ENCODE data around the gene ATP11A.
"Not testable (repeated sequence)": the region's sequence is repeated elsewhere in the genome, so short reads cannot be mapped to it uniquely, and the experiment has no call there.

Gene ATP11A

DNA sequence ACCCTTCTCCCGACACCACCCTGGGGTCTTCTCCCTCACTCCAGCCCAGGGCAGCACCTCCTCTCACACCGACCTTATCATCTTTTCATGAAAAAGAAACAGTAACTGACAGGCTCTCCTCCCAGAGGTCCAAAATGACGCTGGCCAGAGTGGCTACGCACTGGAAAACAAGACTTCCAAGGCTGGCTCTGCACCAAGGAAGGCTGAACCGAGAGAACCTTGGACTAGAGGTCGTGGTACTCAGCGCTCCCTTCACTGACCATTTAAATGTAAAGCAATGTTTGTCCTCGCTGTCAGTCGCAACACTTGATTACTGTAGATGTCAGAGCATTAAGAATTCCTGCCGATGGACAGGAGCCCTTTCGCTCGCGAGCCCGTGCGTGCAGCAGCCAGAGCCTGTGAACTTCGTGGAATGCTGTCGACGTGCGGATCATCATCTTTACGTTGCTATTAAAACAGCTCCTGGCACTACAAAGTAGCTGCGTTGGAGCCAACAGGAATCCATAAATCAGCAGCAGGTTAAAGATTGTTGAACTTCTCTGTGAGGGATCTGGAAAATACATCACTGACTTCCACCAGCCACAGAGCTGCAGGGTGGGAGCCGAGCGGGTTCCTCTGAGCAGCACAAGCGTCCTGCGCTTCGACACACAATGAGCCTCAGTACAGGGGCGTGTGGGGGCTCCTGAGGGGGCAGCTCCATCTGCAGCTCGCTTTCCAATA is 153.7 kb downstream of the ATP11A start:
- DNase-seq = peak; percentile 28

DNA sequence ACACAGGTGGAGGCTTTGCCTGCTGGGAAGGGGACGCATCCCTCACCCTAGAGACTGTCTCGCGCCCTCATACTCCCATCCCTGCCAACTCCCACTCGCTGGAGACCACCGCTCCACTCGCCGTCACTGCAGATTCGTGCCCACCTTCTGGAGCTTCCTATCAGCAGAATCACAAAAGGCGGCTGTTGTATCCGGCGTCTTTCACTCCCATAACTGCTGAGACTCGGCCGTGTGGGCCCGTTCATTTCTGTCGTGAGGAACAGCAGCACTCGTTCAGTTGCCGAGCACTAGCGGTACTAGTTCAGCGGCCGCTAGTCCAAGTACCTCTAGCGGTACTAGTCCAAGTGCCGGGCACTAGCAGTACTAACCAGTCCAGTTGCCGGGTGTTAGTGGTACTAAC is 154.6 kb downstream of the ATP11A start:
- DNase-seq = peak; percentile 40

DNA sequence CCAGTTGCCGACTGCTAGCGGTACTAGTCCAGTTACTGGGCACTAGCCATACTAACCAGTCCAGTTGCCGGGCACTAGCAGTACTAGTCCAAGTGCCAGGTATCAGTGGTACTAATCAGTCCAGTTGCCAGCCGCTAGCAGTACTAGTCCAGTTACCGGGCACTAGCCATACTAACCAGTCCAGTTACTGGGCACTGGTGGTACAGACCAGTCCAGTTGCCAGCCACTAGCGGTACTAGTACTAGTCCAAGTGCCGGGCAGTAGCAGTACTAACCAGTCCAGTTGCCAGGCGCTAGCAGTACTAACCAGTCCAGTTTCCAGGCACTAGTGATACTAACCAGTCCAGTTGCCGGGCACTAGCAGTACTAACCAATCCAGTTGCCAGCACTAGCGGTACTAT is 155.0 kb downstream of the ATP11A start:
- DNase-seq = peak; percentile 33

DNA sequence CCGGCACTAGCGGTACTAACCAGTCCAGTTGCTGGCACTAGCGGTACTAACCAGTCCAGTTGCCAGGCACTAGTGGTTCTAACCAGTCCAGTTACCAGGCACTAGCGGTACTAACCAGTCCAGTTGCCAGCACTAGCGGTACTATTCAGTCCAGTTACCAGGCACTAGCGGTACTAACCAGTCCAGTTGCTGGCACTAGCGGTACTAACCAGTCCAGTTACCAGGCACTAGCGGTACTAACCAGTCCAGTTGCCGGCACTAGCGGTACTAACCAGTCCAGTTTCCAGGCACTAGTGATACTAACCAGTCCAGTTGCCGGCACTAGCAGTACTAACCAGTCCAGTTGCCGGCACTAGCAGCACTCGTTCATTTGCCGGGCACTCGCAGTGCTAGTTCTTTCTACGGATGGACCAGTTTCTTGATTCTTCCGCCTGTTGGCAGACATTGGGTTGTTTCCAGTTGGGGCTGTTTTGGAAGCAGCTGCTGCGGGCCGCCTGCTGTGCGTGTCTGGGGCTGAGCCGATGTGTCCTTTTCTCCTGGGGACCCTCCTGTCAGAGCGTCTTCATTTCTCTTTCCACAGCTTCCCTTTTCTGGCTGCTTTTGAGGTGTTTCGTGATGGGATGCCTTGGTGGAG is 155.8 kb downstream of the ATP11A start:
- peak; percentile 32 for DNase-seq

DNA sequence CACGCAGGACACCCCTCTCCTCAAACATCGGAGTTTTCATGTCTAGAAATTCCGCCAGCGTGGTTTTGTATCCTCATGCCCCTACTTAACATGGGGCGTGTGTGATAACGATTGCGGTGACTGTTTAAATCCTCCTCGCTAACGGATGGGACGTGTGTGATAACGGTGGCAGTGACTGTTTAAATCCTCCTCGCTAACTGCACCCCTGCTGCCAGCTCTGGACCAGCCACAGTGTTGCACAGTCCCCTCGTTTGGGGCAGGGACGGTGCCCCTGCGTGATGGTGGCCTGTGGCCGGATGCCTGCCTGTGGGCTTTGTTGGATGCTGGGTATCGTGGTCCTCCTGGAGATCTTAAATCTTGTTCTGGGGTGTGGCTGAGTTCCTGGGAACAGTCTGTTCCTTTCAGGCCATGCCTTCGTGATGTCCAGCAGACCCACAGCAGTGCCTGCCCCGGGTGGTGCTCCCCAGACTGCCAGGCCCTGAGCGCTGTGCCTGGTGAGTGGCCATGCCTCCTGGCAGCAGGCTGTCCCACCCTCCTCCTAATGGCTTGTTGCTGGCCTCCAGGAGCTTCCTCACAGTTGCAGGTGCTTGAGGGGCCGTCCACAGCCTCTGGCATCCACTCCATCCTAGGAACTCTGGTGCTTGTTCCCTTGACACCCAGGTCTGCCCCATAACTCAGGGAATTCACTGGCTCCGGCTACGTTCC is 156.7 kb downstream of the ATP11A start:
- peak; percentile 42 for DNase-seq

DNA sequence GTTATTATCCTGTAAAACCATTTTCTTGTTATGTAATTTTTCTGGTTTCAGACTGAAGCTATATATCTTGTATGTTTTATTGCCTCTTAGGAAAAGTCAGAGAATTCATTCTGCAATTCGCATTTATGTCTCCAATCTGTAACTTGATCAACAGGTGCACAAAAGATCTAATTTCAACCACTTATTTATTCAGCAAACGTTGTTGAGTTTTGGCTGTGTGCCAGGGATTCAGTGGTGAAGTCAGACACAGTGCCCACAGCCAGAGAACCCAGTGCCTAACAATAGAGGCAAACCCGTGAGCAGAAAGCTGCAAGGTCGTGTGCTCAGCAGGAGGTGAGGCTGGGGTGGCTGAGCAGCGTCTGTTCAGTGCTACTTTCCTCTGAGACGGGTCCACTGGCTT is 159.7 kb downstream of the ATP11A start:
- peak; percentile 29 for DNase-seq

DNA sequence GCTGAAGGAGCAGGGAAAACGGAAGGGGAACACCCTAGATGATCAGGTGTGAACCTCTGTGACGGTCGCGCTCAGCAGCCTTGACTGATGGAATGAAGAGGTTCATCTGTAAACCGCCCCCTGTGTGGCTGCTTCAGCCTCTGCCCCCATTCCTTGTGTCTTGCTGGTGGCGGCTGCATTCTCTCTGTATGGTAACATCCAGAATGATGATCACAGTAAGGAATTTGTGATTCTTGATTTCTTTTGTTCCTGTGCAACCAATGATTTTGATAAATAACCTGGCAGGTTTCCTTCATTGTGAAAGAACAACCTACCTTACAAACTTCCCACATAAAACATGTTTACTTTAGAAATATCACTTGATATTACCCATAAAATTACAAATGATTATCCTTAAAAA is 160.4 kb downstream of the ATP11A start:
- peak; percentile 32 for DNase-seq

DNA sequence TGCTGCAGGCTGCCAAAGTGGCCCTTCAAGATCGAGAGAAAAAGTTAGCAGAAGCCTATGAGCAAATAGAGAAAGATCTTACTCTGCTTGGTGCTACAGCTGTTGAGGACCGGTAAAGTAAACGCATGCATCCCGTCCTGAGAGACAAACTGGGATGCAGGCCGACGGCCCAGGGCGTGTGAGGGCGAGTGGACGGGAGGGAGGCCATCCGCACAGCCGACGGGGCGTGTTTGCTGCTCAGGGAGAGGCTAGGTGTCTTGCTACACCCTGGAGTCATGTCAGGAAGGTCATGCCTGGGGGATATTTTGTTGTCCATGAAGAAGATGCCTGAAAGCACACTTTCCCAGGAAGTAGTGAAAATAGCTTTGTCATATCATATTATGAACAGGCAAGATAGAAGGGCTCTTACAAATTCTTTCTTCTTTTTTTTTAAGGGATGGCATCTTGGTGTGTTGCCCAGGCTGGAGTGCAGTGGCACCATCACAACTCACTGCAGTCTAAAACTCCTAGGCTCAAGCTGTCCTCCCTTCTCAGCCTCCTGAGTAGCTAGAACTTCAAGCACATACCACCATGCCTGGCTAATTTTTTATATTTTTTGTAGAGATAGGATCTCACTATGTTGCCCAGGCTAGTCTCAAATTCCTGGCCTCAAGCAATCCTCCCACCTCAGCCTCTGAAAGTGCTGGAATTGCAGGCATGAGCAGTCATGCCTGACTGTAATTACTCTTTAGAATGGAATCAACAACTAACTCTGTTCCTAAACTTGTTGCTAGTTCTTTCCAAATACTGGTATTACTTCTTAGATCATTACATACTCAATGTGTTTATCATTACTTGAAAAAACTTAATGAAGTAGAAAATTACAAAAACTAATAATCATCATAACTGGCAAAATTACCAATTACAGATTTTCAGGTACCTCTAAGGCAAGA is 161.5 kb downstream of the ATP11A start:
- peak; percentile 44 for DNase-seq

DNA sequence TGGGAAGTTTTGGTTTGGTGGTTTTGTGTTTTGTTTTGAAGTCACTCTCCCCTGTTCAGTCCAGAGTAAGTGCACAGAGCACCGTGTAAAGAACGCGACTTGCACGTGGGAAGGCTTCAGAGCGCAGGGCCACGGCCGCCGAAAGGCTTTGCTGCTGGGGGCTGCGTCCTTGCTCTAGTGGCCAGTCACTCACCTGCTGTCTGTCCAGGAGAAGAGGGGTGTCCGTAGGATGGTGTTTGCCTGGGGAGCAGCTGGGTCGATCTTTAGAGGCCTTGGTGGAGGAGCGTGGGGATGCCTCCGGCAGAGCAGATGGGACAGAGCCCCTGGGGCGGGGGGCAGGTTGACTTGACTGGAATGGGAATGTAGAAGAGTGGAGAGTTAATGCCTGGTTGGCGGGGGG is 162.6 kb downstream of the ATP11A start:
- peak; percentile 41 for DNase-seq

DNA sequence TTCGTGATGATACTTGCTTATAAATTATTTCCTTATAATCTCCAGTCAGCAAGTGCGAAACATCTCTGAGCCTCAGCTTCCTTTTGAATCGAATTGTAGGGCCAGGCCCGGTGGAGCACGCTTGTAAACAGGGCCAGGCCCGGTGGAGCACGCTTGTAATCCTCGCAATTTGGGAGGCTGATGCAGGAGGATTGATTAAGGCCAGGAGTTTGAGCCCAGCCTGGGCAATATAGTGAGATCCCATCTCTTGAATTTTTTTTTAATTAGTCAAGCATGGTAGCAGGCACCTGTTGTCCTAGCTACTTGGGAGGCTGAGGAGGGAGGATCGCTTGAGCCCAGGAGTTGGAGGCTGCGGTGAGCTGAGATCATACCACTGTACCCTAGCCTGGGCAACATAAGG is 163.0 kb downstream of the ATP11A start:
- no peak for DNase-seq

DNA sequence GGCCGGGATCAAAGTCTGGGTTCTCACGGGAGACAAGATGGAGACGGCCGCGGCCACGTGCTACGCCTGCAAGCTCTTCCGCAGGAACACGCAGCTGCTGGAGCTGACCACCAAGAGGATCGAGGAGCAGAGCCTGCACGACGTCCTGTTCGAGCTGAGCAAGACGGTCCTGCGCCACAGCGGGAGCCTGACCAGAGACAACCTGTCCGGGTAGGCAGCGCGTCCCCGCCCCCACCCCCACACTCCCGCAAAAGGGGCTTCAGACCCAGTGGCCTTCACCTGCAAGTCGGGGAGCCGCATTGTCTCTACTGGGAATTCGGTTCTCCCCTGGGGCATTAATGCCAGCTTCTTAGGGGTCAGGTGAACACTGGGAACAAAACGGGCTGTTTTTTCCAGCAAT is 164.5 kb downstream of the ATP11A start:
- peak; percentile 46 for DNase-seq

DNA sequence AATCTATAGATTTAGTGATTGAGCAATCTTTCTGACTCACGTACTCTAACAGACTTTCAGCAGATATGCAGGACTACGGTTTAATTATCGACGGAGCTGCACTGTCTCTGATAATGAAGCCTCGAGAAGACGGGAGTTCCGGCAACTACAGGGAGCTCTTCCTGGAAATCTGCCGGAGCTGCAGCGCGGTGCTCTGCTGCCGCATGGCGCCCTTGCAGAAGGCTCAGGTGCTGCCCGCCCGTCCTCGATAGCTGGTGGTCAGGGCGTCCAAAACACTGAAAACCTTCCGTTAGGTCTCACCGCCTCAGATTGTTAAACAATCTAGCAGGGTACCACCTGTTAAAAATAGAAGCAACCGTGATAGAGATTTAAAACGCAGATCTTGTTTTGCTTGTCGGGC is 166.0 kb downstream of the ATP11A start:
- DNase-seq = no peak

DNA sequence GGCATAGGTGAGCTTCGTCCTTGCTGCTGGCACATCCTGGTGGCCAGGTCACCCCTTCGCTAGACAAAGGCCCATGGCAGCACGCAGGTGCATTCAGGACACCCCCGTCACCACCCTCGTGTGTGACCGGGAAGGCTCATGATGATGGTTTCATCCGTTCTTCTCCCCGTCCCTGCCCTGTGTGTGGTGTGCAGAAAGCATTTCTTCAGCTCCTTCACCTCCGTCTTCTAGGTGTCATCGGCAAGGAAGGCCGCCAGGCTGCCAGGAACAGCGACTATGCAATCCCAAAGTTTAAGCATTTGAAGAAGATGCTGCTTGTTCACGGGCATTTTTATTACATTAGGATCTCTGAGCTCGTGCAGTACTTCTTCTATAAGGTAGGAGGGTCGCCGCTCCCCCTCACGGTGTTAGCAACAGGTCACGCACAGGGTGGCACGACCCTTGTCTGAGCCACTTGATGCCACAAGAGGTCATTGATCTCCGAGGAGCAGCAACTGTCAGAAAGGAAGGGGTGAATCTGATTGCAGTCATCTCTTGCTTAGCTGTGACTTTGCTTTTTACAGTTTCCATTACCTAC is 168.2 kb downstream of the ATP11A start:
- DNase-seq = no peak

DNA sequence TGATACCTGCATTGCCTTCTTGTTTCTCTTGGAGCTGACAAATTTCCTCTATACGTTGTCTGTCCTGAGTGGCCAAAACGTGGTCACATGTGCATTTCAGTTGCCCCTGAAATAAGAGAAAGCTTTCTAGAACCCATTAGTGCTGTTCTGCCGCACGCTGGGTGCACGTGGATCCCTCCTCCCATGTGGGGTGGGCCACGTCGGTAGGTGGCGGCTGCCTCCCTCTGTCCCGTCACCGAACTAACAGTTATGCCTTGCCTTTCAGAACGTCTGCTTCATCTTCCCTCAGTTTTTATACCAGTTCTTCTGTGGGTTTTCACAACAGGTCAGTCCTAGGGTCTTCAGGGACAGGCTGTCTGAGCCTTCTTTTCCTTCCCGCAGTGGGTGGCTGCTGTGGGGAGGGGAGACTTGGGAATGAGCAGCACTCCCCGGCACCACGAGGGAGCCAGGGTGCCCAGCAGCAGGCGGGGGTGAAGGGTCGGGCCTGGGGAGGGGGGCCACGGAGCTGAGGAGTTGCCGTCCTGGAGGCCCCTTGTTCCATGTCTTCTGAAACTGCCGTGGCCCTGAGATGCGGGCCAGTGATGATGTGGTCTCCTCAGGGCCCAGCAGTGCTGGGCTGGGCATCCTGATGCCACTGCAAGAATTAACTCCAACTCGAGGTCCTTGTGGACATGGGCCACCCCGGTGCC is 169.4 kb downstream of the ATP11A start:
- no peak for DNase-seq

DNA sequence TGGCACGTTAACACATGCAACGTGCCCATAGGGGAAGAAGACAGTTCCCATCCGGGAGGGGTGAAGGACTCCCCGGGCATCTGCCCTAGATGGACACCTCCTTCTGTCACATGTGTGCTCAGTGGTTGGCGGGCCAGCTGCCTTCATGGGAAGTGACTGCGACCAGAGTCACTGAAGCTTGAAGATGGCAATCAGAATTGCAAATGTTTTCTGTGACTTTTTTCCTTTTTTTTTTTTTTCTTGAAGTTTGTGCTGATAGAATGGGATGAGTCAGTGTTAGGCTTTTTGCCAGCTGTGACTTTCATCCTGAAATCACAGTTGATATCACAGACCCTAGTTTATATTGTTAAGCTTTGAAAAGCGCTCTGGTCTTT is 170.0 kb downstream of the ATP11A start:
- DNase-seq = no peak

DNA sequence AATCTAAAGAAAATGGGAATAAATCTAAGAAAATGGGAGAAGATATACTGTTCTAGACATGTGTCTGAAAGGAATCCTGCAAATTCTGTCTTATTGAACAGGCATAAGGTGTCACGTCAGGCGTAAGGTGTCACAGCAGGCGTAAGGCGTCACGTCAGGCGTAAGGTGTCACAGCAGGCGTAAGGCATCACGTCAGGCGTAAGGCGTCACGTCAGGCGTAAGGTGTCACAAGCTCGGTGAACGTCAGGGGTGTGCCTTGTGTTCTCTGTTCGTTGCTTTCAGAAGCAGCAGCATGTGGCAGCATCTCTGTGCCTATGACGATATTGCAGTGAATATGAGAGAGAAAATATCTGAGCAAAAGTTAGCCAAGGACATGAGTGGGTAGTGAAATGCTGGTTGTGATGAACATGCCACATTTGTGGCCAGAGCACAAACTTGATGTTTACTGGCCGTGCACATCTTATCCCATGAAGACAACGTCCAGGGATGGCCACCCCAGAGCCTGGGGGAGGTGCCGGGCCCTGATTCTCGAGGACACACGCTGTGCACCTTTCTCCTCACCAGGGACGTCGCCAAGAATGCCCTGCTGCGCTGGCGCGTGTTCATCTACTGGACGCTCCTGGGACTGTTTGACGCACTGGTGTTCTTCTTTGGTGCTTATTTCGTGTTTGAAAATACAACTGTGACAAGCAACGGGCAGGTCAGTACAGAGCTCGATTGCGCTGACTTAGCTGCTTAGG is 172.2 kb downstream of the ATP11A start:
- no peak for DNase-seq

DNA sequence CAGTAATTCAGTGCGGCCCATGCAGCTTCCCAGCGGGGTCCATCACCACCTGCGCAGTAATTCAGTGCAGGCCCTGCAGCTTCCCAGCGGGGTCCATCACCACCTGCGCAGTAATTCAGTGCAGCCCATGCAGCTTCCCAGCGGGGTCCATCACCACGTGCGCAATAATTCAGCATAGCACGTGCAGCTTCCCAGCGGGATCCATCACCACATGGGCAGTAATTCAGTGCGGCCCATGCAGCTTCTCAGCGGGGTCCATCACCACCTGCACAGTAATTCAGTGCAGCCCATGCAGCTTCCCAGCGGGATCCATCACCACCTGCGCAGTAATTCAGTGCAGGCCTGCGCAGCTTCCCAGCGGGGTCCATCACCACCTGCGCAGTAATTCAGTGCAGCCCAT is 173.5 kb downstream of the ATP11A start:
- DNase-seq = not testable (repeated sequence)

DNA sequence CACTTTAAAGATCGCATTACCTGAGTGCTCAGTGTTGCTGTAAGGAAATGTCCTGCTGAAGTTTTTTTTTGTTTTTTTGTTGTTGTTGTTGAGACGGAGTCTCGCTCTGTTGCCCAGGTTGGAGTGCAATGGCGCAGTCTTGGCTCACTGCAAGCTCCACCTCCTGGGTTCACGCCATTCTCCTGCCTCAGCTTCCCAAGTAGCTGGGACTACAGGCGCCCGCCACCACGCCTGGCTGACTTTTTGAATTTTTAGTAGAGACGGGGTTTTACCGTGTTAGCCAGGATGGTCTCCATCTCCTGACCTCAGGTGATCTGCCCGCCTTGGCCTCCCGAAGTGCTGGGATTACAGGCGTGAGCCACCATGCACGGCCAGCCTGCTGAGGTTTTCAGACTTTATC is 175.6 kb downstream of the ATP11A start:
- DNase-seq = not testable (repeated sequence)

DNA sequence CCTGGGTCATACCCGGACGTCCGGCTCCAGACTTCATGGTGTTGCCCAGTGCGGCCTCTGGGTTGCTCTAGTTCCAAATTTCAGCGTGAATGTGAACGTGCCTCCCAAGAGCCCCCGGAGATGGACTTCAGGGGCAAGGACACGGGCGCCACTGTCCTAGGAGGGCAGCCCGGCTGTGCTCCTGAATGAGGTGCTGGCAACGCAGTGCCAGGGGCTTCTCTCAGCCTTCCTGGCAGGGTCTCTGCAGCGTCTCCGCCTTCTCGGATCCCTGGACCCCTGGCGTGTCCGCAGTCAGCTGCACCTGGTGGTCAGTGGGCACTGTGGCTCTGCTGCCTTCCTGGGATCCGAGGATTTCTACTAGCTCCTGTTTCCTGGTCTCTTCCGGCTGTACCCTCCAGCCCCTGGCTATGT is 177.5 kb downstream of the ATP11A start:
- no peak for DNase-seq

DNA sequence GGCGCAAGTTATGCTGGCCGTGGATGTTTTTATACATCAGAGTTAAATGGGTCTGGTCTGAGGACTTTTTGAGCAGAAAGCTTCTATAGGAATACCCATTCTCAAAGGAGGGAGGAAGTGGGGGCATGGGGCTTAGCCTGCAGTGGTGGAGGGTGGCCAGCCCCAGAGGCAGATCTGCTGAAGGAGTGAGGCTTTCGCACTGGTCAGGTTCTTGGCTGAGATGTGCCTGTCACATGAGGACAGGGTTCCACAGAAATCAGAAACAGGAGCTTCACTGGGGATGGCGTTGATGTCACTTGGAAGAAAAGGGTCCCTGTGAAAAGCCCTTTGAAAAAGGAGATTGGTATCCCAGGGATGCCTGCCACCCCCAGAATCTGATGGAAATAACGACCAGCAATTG is 178.5 kb downstream of the ATP11A start:
- no peak for DNase-seq

Measured in islet precursor cell (in vitro differentiated cells).